GM18907 (cell line): ENCODE results near the gene KPNA5.
"Not testable (repeated sequence)": the region's sequence is repeated elsewhere in the genome, so short reads cannot be mapped to it uniquely, and the experiment has no call there.

Experiments used
- ATAC-seq: cut with Tn5 transposase; IDR thresholded peaks from one replicate; pipeline ENCODE4 v1.9.1; 2021; ENCODE audit warnings: mild to moderate bottlenecking, moderate library complexity; ENCODE audit not compliant: unreplicated experiment

Gene KPNA5

GRCh38 chr6:116680880-116681672, at the start of gene KPNA5:
Gene KPNA5 (plus strand): TSS chr6:116681211. CDS start chr6:116681335, 124 bp downstream.
- peak; percentile 98 for ATAC-seq

- ATAC-seq: peak; percentile 87
Observed at GRCh38 chr6:116631379-116631990, 49.5 kb upstream of the KPNA5 start.

- ATAC-seq: no peak
Observed at GRCh38 chr6:116633685-116634084, 47.3 kb upstream of the KPNA5 start.

GRCh38 chr6:116648156-116648555, 32.9 kb upstream of the KPNA5 start:
- ATAC-seq: no peak

DNA sequence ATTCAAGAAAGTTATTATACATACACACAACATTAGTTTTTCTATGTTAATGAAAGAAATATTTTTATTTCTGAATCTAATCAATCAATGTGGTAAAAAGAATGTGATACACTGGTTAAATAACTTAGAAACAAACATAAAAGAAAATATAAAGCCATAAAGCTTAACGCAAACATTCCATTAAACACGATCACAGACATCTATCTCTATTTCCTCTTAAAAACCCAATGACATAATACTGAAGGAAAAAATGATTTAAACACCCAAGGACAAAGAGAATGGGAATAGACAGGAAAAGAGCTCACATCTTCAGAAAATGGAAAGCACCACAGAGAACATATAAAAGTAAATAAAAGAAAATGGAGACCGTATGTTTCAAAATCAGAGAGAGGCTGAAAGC, 31.9 kb upstream of the KPNA5 start:
- no peak for ATAC-seq

DNA sequence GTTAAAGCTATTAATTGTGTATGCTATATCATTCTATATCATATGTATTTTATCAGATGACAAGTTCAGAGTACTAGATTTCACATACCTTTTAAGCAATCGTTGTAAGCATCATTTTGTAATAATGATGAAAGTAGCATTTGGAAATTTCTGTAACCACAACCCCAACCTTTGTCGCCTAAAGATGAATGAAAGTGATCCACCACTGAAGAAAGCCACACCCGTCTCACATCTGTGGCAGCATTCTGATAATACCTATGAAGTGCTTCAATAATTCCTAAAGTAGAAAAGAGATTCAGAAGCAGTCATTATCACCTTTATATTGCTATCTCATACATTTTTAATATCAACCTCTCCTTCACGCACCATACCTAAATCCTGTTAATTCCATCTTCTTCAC, 29.1 kb upstream of the KPNA5 start:
- ATAC-seq: no peak

DNA sequence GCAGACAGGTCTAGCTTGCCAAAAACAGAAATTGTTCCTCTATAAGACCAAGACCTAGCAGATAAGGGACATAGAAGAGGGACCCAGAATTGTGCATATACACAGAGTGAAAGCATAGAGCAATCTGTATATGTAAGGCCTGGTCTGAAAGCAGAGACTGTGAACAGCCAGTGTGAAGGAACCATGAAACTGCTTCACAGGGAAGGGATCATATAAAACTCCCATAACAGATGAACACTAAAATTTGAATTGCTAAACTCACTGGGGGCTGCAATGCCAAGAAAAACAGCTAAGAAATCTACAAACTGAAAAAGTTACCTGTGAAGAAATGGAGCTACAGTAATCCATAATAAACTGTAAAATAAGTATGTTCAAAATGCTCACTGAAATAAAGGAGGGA, 19.4 kb upstream of the KPNA5 start:
- no peak for ATAC-seq

DNA sequence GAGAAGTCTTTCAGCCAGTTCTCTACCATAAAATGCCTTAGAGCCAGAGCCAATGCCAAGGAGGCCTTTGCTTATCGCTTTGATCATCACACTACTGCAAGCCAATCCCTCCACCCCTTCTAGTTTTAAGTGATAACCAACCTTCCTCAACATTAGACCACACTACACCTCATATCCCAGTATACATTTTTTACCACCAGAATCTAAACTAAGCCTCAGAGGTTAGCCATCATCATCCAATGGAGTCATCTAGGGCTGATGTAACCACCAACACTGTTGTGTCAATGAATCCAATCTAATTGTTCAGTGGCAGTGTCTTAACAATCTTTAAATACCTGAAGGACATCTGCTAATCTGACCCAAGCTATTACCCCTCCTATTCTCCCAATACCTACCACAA, 18.8 kb upstream of the KPNA5 start:
- no peak for ATAC-seq

DNA sequence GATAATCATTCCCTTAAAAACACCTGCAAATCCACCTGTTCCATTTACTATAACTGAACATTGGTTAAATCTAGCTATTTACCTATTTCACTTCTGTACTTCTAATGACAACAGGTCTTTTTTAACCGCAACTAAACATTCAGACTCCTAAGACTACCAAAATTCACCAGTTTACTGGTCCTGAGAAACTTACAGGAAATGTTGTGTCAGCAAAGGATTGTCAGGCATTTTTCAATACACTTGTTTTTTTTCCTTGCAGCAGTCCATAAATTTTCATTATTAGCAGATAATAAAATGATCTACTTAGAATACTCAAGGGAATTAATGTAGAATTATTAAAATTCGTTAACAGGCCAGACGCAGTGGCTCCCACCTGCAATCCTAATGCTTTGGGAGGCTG, 17.7 kb upstream of the KPNA5 start:
- no peak for ATAC-seq

- not testable (repeated sequence) for ATAC-seq
Observed at GRCh38 chr6:116664169-116664568, 16.8 kb upstream of the KPNA5 start.

GRCh38 chr6:116665464-116665863, 15.5 kb upstream of the KPNA5 start:
- no peak for ATAC-seq

- ATAC-seq: peak; percentile 36
Observed at GRCh38 chr6:116666869-116667268, 14.1 kb upstream of the KPNA5 start.

GRCh38 chr6:116667623-116668022, 13.4 kb upstream of the KPNA5 start:
- ATAC-seq: peak; percentile 33

DNA sequence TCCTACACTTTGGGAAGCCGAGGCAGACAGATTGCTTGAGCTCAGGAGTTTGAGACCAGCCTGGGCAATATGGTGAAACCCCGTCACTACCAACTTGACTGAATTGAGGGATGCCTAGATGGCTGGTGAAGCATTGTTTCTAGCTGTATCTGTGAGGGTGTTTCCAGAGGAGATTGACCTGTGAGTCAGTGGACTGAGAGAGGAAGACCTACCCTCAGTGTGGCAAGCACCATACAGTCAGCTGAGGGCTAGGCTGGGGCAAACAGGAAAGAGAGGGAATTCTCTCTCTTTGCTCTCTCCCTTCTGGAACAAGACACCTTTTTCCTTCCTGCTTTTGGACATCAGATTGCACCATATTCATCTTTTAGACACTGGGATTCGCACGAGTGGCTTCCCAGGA, 8.7 kb upstream of the KPNA5 start:
- ATAC-seq: no peak

DNA sequence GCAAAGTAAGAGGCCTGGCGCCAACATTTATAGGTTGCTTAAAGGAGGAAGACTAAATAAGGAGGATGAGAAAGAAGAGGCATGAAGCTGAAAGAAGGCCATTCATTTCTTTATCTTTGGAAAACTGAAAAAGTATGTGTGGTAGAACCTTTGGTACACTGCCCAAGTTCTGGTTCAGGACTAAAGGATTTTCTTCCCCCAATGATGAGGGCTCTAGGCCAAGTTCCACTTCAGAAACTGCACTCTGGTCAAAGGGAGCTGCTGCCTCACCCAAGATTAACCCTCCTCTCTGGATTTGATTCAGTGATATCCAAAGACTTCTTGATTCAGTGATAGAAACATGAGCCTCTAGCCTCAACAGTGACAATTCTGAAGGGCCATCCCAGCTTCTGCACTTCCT, 5.0 kb upstream of the KPNA5 start:
- ATAC-seq: no peak

DNA sequence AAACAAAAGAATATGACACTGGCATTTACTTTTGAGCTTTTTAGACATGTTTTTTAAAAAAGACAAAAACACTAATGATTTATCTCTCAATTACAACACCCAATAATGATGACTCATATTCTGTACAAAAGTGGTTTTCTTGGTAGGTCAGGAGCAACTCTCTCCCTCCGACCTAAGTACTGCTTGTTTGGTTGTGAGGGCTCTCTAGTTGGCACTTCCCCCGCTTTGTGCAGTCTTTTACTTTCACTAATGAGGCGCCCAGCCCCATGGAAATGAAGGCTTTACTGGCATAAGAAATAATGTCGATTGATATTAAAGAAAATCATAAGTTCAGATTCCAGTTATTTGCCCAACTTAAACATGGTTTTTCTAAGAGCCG, 1.3 kb downstream of the KPNA5 start:
- ATAC-seq: peak; percentile 44

GRCh38 chr6:116685437-116685993, 4.5 kb downstream of the KPNA5 start:
- ATAC-seq: no peak

GRCh38 chr6:116686475-116687101, 5.6 kb downstream of the KPNA5 start:
- ATAC-seq: not testable (repeated sequence)

- ATAC-seq: no peak
Observed at GRCh38 chr6:116691154-116691553, 10.1 kb downstream of the KPNA5 start.

DNA sequence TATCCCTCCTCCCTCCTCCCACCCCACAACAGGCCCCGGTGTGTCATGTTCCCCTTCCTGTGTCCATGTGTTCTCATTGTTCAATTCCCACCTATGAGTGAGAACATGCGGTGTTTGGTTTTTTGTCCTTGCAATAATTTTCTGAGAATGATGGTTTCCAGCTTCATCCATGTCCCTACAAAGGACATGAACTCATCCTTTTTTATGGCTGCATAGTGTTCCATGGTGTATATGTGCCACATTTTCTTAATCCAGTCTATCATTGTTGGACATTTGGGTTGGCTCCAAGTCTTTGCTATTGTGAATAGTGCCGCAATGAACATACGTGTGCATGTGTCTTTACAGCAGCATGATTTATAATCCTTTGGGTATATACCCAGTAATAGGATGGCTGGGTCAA, 11.9 kb downstream of the KPNA5 start:
- not testable (repeated sequence) for ATAC-seq

DNA sequence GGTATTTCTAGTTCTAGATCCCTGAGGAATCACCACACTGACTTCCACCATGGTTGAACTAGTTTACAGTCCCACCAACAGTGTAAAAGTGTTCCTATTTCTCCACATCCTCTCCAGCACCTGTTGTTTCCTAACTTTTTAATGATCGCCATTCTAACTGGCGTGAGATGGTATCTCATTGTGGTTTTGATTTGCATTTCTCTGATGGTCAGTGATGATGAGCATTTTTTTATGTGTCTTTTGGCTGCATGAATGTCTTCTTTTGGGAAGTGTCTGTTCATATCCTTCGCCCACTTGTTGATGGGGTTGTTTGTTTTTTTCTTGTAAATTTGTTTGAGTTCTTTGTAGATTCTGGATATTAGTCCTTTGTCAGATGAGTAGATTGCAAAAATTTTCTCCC, 12.3 kb downstream of the KPNA5 start:
- ATAC-seq: not testable (repeated sequence)

DNA sequence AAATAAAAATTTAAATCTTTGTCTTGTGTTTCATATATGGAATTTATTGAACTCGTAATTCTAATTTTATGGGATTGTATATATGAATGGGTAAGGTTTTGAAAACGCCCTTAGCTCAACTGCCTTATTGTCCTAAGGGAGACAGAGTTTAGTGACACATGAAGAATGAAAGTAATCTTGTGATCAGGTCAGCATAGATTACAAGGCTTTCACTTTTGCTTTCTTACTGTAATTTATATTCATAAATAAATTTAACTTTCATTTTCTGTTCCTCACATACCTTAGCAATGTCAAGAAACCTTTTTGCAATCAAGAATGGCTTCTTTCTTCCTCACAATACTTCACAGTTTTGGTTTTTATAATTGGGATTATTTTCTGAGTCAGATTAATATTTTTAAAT, 14.4 kb downstream of the KPNA5 start:
- peak; percentile 92 for ATAC-seq
